OCI-LY3 (cell line): Measurements from ENCODE around the gene COL4A1.

ENCODE experiments used
- H2AFZ ChIP-seq: fragments of 200-600, 300-600 bp; shearing (Covaris generic); 2 replicates; pipeline ENCODE4 v1.6.0; 2014; ENCODE audit warnings: antibody characterized with exemption, low read depth, low read length
- H3K27ac ChIP-seq: fragments of 200-600, 300-600 bp; sonication (generic); 2 replicates; pipeline ENCODE4 v1.5.1; 2014; ENCODE audit warnings: mild to moderate bottlenecking, low read length, moderate library complexity, mixed read lengths
- H3K27me3 ChIP-seq: fragments of 200-600, 300-600 bp; sonication (generic); 2 replicates; pipeline ENCODE4 v1.6.1; 2014; ENCODE audit warnings: low read depth, low read length, mixed read lengths
- H3K36me3 ChIP-seq: fragments of 200-600, 300-600 bp; sonication (generic); replicated peaks from 2 replicates; pipeline ENCODE3; 2014; ENCODE audit warnings: low read depth, low read length, mixed read lengths
- H3K4me1 ChIP-seq: fragments of 300-600, 200-600 bp; sonication (generic); 2 replicates; pipeline ENCODE4 v1.6.1; 2014; ENCODE audit warnings: low read length, mixed read lengths
- H3K4me2 ChIP-seq: fragments of 200-600, 300-600 bp; sonication (generic); 2 replicates; pipeline ENCODE4 v1.6.1; 2014; ENCODE audit warnings: low read length, mixed read lengths
- H3K4me3 ChIP-seq: fragments of 300-600, 200-600 bp; sonication (generic); 2 replicates; pipeline ENCODE4 v1.5.1; 2014; ENCODE audit warnings: antibody characterized with exemption, mild to moderate bottlenecking, low read length, moderate library complexity
- H3K79me2 ChIP-seq: fragments of 300-600, 200-600 bp; shearing (Covaris generic); 2 replicates; pipeline ENCODE4 v1.6.1; 2014; ENCODE audit warnings: mild to moderate bottlenecking, low read length, mixed read lengths
- H3K9ac ChIP-seq: fragments of 300-600, 200-600 bp; shearing (Covaris generic); 2 replicates; pipeline ENCODE4 v1.6.0; 2014; ENCODE audit warnings: mild to moderate bottlenecking, low read length, moderate library complexity
- H3K9me3 ChIP-seq: fragments of 200-600, 300-600 bp; shearing (Covaris generic); 2 replicates; pipeline ENCODE4 v1.6.1; 2014; ENCODE audit warnings: low read length, mixed read lengths; ENCODE audit not compliant: insufficient read depth
- H4K20me1 ChIP-seq: fragments of 200-600, 300-600 bp; sonication (generic); 2 replicates; pipeline ENCODE4 v1.6.1; 2016; ENCODE audit warnings: low read length, mixed read lengths; ENCODE audit not compliant: insufficient read depth
- CTCF ChIP-seq: fragments of 200-600, 300-600 bp; sonication (generic); IDR thresholded peaks from 2 replicates; pipeline ENCODE4 v1.5.1; 2014; ENCODE audit warnings: antibody characterized with exemption, low read length, low read depth
- EZH2phosphoT487 ChIP-seq: fragments of 200-600 bp; shearing (Covaris generic); IDR thresholded peaks from 2 replicates; pipeline ENCODE4 v1.6.1; 2018; ENCODE audit warnings: antibody characterized with exemption, mixed run types, low read depth

Gene COL4A1

GRCh38 chr13:110136660-110137585 is 170.0 kb downstream of the COL4A1 start:
- H3K9me3 ChIP-seq: no peaks in the 10 kb centered on the region
- TF ChIP-seq CTCF (no peak), EZH2phosphoT487 (no peak)
- no peaks in the 10 kb centered on the region for H3K36me3 ChIP-seq
- H2AFZ ChIP-seq: no peak overlapping the region
- H4K20me1 ChIP-seq: no peaks in the 10 kb centered on the region
- H3K4me3 ChIP-seq: no peak overlapping the region
- H3K79me2 ChIP-seq: no peaks in the 10 kb centered on the region
- peaks cover 24% of the 10 kb centered on the region; the same call in 1 of the 2 replicates for H3K27me3 ChIP-seq
- H3K4me1 ChIP-seq: no peaks in the 10 kb centered on the region
- H3K9ac ChIP-seq: no peak overlapping the region
- no peak overlapping the region; the same call in 1 of the 2 replicates for H3K4me2 ChIP-seq
- H3K27ac ChIP-seq: no peak overlapping the region

GRCh38 chr13:110135977-110136597 is 170.9 kb downstream of the COL4A1 start:
- Histone ChIP-seq H3K27ac (no peak overlapping the region), H3K9ac (no peak overlapping the region), H2AFZ (no peak overlapping the region), H3K4me2 (no peak overlapping the region), H3K36me3 (no peaks in the 10 kb centered on the region), H3K4me1 (no peaks in the 10 kb centered on the region), H3K79me2 (no peaks in the 10 kb centered on the region), H3K27me3 (peaks cover 29% of the 10 kb centered on the region; the same call in 1 of the 2 replicates), H4K20me1 (no peaks in the 10 kb centered on the region), H3K9me3 (no peaks in the 10 kb centered on the region), H3K4me3 (no peak overlapping the region)
- TF ChIP-seq CTCF: no peak
- TF ChIP-seq EZH2phosphoT487: no peak

- no peaks in the 10 kb centered on the region for H3K79me2 ChIP-seq
- no peaks in the 10 kb centered on the region for H3K36me3 ChIP-seq
- no peak overlapping the region for H3K4me3 ChIP-seq
- H3K9ac ChIP-seq: no peak overlapping the region
- peaks cover 32% of the 10 kb centered on the region for H3K27me3 ChIP-seq
- no peak overlapping the region for H2AFZ ChIP-seq
- no peak overlapping the region for H3K27ac ChIP-seq
- H3K4me1 ChIP-seq: no peaks in the 10 kb centered on the region
- TF ChIP-seq CTCF (no peak), EZH2phosphoT487 (no peak)
- no peak overlapping the region for H3K4me2 ChIP-seq
- no peaks in the 10 kb centered on the region for H4K20me1 ChIP-seq
- no peaks in the 10 kb centered on the region for H3K9me3 ChIP-seq
Measured at GRCh38 chr13:110134801-110135200, 172.2 kb downstream of the COL4A1 start.

- TF ChIP-seq CTCF: no peak
- TF ChIP-seq EZH2phosphoT487: no peak
- Histone ChIP-seq H3K9ac (no peak overlapping the region), H3K4me1 (no peaks in the 10 kb centered on the region), H3K79me2 (no peaks in the 10 kb centered on the region), H3K27me3 (peaks cover 32% of the 10 kb centered on the region), H3K36me3 (no peaks in the 10 kb centered on the region), H2AFZ (no peak overlapping the region), H4K20me1 (no peaks in the 10 kb centered on the region), H3K4me2 (no peak overlapping the region), H3K9me3 (no peaks in the 10 kb centered on the region), H3K27ac (no peak overlapping the region), H3K4me3 (no peak overlapping the region)
Measured at GRCh38 chr13:110133425-110134235, 173.3 kb downstream of the COL4A1 start.
